Left cardiac atrium (tissue), 4 donors: ENCODE results near the gene CD226. TPM values are rescaled to one million over a fixed set of nuclear protein-coding genes. Genes with fewer than 3 reads are reported as not detected.
"Not testable (repeated sequence)": the region's sequence is repeated elsewhere in the genome, so short reads cannot be mapped to it uniquely, and the experiment has no call there.

ENCODE experiments used
- ATAC-seq, 2 donors: fragments of 200-7000 bp; cut with Tn5 transposase; one replicate each; pipeline ENCODE4 v1.9.1; 2020; ENCODE audit warnings: mild to moderate bottlenecking in 2 of 2, moderate library complexity in 2 of 2
- DNase-seq: peaks from one replicate; pipeline ENCODE4 v3.0.0-alpha.2; 2020
- intact Hi-C, 2 donors: fragments of 100-400 bp; cut with DNase I; formaldehyde crosslinking; loops; one replicate each; pipeline versions ENCODE4 v1.14.1 to v1.15.1; 2022 to 2023
- total RNA-seq, 2 donors: library from RNA; stranded (reverse); fragmentation: NEBNext Ultra II Directional; extraction: Animal tissue kit (Norgen Biotek cat#: 25700); gene quantifications; one replicate each; pipeline ENCODE4 v1.2.1, GENCODE V29; 2021
- donor health status: DM: no; HTN: yes; CAD: no.
- donor health status: DM: no; HTN: yes; CAD: no; lungs with severe emphysema.
- donor health status: DM: yes; HTN: yes; CAD: no.
- donor health status: Dilated cardiomyopathy.

Gene CD226
- total RNA-seq, 2 donors from 2014 or later: 0.97 to 1.3 TPM

GRCh38 chr18:69882965-69883668, 64.6 kb downstream of the CD226 start:
- DNase-seq (no peak), ATAC-seq (no peak)
- intact Hi-C loops: no loop called here

- DNase-seq: no peak
- intact Hi-C loops: no loop called here
- no peak for ATAC-seq
Observed at GRCh38 chr18:69880083-69880482, 67.6 kb downstream of the CD226 start.

- DNase-seq, ATAC-seq, intact Hi-C loops: not testable (repeated sequence)
Observed at GRCh38 chr18:69879051-69879450, 68.6 kb downstream of the CD226 start.

GRCh38 chr18:69878213-69878933, 69.3 kb downstream of the CD226 start:
- ATAC-seq: no peak
- intact Hi-C loops: no loop called here
- no peak for DNase-seq

- ATAC-seq: no peak
- intact Hi-C loops: no loop called here
- DNase-seq: no peak
Observed at GRCh38 chr18:69876490-69876889, 71.2 kb downstream of the CD226 start.

GRCh38 chr18:69874058-69874457, 73.6 kb downstream of the CD226 start:
- ATAC-seq (no peak), DNase-seq (no peak)
- intact Hi-C loops: no loop called here

GRCh38 chr18:69872661-69873060, 75.0 kb downstream of the CD226 start:
- intact Hi-C loops: no loop called here
- DNase-seq: no peak
- no peak for ATAC-seq

GRCh38 chr18:69871363-69871762, 76.3 kb downstream of the CD226 start:
- DNase-seq (no peak), ATAC-seq (no peak)
- intact Hi-C loops: no loop called here

- ATAC-seq: no peak
- intact Hi-C loops: no loop called here
- DNase-seq: no peak
Observed at GRCh38 chr18:69870736-69871135, 76.9 kb downstream of the CD226 start.

GRCh38 chr18:69866212-69866611, 81.5 kb downstream of the CD226 start:
- DNase-seq (no peak), ATAC-seq (no peak)
- intact Hi-C loops: no loop called here

GRCh38 chr18:69865776-69866175, 81.9 kb downstream of the CD226 start:
- ATAC-seq (no peak), DNase-seq (no peak)
- intact Hi-C loops: no loop called here

GRCh38 chr18:69864802-69865201, 82.9 kb downstream of the CD226 start:
- intact Hi-C loops, ATAC-seq, DNase-seq: not testable (repeated sequence)

- intact Hi-C loops: no loop called here
- DNase-seq: no peak
- no peak for ATAC-seq
Observed at GRCh38 chr18:69858897-69859296, 88.8 kb downstream of the CD226 start.

- intact Hi-C loops: no loop called here
- no peak for DNase-seq
- no peak for ATAC-seq
Observed at GRCh38 chr18:69854455-69854854, 93.2 kb downstream of the CD226 start.

GRCh38 chr18:69853051-69853450, 94.6 kb downstream of the CD226 start:
- no peak for ATAC-seq
- no peak for DNase-seq
- intact Hi-C loops: no loop called here

GRCh38 chr18:69845593-69846506, 101.8 kb downstream of the CD226 start:
- ATAC-seq (no peak), DNase-seq (no peak)
- intact Hi-C loops: loop anchor here in 1 of 2 donors (10.0 kb wide), 1 partner anchor 229 kb away; no protein-coding TSS in a partner anchor

GRCh38 chr18:69844656-69845055, 103.0 kb downstream of the CD226 start:
- intact Hi-C loops: loop anchor here in 1 of 2 donors (10.0 kb wide), 1 partner anchor 230 kb away; no protein-coding TSS in a partner anchor
- DNase-seq: no peak
- no peak for ATAC-seq

GRCh38 chr18:69843015-69843414, 104.7 kb downstream of the CD226 start:
- ATAC-seq (no peak), DNase-seq (no peak)
- intact Hi-C loops: loop anchor here in 1 of 2 donors (10.0 kb wide), 1 partner anchor 232 kb away; no protein-coding TSS in a partner anchor

GRCh38 chr18:69841117-69841516, 106.6 kb downstream of the CD226 start:
- intact Hi-C loops: loop anchor here in 1 of 2 donors (10.0 kb wide), 1 partner anchor 234 kb away; no protein-coding TSS in a partner anchor
- DNase-seq: no peak
- ATAC-seq: no peak
